Stimulated activated CD8-positive, alpha-beta memory T cell treated with anti-CD3 and anti-CD28 coated beads, Interleukin-4, amount 100 ng/mL, for 4 hours (primary cell): ENCODE measurements around the gene LRP1B.
"Not testable (repeated sequence)": the region's sequence is repeated elsewhere in the genome, so short reads cannot be mapped to it uniquely, and the experiment has no call there.

Experiments
- DNase-seq, 2 donors: peaks; one replicate each; pipeline ENCODE4 v3.0.0-alpha.2; 2020; ENCODE audit warnings: low read depth in 2 of 2, low spot score in 1 of 2

The LRP1B gene

DNA sequence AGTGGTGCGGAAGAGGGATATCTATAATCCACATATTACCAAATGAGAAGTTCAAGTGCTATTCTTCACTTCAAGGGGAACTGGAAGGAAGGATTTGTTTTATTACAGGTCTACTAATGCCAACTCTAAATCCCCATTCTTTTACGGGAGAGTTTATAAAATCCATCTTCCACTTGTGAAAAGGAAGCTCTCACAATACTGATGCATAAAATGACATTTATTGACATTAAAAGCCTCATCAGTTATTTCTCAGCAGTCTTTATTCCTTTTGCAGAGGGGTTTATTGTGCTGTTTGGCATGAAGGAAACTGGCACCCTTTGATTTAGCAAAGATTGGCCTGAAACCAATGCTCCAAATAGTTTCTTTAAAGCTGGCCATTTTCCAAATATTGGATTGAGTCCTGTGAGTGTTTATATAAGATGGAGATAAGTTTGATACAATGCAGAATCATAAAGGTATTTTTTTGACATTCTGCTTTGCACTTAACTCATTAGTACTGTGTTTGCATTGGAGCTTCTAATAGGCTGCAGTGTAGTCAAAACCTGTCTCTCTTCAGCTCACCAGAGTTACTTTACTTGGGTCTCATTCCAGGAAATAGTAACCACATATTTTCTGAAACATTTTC lies 26.6 kb downstream of the LRP1B start:
- DNase-seq = no peak

- DNase-seq = no peak
Observed at GRCh38 chr2:142100970-142101369, 29.8 kb downstream of the LRP1B start.

DNA sequence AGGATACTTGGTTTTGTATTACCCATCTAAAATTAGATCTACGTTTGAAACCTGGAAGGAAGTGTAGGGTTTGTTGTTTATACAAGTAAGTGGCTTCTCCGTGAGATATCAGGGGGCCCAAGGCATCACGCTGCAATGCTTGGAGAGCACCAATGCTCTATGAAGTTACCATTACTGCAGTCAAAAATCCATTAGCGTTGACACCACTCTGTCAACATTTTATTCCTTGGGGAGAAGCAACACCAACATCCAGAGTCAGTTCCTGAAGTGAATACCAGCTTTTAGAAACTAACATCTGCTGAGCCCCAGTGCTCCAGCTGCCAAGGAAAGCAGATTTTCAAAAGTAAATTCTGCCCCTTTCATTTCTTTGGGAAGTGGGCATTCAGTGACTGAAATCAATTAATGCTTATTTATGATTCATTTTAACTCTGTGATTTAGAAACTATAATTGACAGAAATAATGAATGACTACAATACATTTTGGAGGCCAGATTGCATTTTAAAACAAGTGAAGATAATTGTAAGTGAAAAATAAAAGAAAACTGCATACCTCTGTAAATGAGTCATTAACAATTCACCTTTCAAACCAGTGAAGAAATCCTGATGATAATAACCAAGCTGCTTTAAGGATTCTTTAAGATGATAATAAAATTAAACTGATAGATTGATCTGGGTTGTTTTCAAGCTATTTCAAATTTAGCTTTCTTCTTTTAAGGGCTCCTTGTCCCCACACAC lies 30.5 kb downstream of the LRP1B start:
- no peak for DNase-seq

- no peak for DNase-seq
Observed at GRCh38 chr2:142097711-142098110, 33.1 kb downstream of the LRP1B start.

DNA sequence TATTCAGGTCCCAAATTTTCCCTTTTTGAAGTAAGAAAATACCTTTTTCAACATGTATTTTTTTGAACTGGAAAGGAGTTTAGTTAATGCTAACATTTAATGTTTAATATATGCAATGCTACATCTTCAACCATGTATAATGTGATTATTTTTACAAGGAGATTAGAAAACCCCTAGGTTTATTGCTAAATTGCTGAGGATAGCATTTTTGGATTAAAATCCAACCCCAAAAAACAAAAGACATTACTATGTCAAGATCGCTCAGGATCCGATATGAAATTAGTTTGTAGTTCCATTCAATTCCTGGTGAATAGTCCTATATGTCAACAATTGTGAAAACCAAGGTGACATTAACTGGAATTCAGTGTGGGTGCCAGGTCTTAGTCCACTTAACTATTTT lies 35.2 kb downstream of the LRP1B start:
- DNase-seq = no peak

DNA sequence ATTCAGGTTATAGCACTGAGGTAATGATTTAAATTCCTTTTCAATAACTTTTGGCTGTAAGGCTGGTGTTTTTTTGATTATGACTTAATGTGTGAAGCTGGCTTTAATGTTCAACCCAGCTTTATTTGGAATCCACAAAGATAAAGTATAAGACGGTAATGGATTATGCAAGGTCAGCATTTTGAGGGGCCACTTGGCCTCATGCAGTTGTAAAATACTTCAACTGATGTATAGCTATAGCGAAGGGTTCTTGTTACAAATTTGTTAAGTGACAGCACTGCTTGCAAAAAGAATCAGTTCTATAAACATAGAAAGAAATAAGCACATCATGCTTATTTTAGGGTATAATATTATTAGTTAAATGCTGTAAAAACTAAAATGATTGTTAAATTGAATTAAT lies 36.6 kb downstream of the LRP1B start:
- no peak for DNase-seq

- DNase-seq = no peak
Observed at GRCh38 chr2:142088058-142088568, 42.7 kb downstream of the LRP1B start.

- DNase-seq = not testable (repeated sequence)
Observed at GRCh38 chr2:142087585-142087984, 43.2 kb downstream of the LRP1B start.

- DNase-seq = no peak
Observed at GRCh38 chr2:142082368-142082767, 48.4 kb downstream of the LRP1B start.

DNA sequence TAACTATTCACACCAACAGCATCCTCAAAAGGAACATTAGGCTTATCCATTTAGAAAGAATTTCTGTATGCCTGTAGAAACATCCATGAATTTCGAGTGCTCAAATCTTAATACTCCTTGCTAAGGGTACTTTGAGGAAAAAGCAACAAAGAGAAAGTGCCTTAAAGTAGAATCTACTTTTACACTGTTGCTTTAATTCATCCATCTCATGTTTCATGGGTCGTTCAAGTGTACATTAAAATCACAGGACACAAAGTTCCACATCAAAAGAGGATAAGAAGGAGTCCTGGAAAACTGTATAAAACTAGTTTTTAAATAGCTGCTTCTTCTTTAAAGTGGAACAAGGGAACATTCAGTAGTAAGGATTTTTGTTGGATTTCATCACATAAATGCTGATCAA lies 54.5 kb downstream of the LRP1B start:
- no peak for DNase-seq

GRCh38 chr2:142075826-142076225 lies 55.0 kb downstream of the LRP1B start:
- DNase-seq = no peak

GRCh38 chr2:142069251-142069888 lies 61.4 kb downstream of the LRP1B start:
- no peak for DNase-seq

DNA sequence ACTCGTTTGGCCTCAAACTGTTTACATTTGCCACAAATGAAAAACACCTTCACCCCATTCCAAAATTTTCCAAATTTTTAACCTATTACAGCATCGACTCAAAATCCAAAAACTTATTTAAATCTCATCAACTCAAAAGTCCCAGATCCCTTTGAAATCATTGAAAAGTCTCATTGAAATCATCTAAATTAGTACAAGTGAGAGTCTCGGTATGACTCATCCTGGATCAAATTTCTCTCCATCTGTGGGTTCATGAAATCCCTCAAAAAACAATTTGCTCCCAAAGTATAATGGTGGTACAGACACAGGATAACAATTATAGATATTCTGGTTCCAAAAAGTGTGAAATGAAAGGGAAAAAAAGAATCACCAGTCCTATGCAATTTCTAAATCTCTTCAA lies 65.1 kb downstream of the LRP1B start:
- no peak for DNase-seq

DNA sequence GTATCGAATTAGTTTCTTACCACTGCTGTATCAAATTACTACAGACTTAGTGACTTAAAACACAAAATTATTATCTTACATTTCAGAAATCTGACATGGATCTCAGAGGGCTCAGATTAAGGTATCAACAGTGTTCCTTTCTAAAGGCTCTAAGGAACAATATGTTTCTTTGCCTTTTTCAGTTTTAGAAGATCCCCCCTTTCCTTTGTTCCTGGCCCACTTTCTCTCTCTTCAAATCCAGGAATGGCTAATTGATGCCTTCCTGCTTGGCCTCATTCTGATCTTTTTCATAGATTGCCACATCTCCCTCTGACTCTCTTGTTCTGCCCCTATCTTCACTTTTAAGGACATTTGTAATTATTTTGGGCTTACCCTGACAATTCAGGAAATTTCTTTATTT lies 65.7 kb downstream of the LRP1B start:
- no peak for DNase-seq

- DNase-seq = no peak
Observed at GRCh38 chr2:142061733-142062132, 69.1 kb downstream of the LRP1B start.

- DNase-seq = no peak
Observed at GRCh38 chr2:142058149-142058548, 72.7 kb downstream of the LRP1B start.

DNA sequence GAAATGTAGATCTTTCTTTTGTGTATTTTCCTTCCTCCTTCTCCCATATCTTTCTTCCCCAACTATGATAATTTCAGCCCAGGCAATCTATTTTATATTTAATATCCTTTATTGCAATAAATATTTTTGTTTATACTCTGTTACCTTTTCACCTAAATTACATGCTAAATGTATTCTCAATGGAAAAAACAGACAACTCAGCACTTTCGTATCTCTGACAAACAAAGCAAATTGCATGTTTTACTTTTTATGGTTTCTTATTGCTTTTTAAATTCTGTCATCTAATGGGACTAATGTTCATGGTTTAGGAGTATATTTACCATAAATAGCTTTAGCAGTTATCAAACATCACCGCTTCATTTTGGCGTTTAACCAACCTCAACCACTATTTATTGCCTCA lies 74.0 kb downstream of the LRP1B start:
- DNase-seq = no peak

GRCh38 chr2:142052220-142052863 lies 78.5 kb downstream of the LRP1B start:
- DNase-seq = no peak

DNA sequence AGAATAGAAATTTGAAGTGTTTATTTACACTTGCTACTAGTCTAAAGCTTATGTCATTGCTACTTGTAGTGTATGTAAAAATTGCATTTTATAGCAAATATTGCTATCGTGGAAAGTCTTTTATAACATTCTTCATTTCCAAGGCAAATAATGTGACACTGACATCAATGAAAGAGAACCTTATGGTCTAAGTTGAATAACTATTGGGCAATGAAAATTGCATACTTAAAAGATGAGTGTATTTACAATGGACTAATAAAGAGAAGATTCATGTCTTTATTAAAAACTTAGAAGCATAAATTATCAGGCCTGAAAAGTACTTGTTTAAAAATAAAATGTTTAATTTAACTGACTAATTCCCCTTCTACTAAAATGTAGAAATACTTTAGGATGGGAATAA lies 82.2 kb downstream of the LRP1B start:
- no peak for DNase-seq

GRCh38 chr2:142045641-142046040 lies 85.2 kb downstream of the LRP1B start:
- no peak for DNase-seq

DNA sequence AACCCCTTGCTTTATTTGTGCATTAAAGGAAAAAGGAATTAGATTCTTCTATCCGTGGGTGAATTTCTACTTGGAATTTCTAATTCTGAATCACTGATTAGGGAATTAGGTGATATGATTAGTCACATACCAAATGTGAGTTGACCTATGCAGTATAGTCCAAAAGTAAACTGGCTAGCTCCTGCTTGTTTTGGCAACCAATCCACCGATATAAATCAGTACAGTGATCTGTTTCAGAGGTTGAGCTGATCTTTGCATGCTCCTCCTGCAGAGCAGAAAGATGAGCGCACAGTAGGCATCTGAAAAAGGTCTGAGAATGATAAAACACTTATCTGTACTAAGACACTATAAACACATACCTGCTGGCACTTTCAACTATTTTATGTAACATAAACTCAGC lies 86.6 kb downstream of the LRP1B start:
- DNase-seq = no peak
